SHP77 treated with DMSO at 0.1 percent for 48 hours (cell line): ENCODE data around the gene ACVR1B.
A peak's percentile ranks its signal among the peaks of the same experiment; 100 is the strongest.

Experiments
- DNase-seq: peaks from one replicate; lab custom pipeline; 2025; lab: John Stamatoyannopoulos, UW

The ACVR1B gene

DNA sequence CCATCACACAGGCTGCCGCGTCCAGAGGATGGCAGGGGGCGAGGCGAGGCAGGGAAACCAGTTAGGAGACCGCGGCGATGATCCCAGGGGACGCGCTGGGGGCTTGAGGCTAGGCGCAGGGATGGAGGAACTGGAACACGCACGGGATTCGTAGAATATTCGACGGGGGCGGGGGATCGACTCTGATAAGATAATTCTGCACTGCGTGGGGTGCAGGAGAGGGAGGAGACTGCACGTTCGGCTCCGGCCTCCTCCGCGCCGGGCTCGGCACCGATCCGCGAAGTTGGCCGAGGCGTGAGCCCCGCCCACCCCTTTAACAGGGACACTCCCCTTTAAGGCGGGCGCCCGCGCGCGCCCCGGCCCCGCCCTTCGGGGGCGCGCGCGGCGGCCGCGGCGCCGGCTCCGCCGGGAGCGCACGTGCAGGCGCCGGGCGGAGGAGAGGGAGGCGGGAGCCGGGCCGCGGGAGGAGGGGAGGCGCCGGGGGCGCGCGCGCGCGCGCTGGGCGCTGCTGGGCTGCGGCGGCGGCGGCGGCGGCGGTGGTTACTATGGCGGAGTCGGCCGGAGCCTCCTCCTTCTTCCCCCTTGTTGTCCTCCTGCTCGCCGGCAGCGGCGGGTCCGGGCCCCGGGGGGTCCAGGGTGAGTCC lies at the start of gene ACVR1B:
TSS of gene ACVR1B (plus strand) at position 501 of the 644 bp plus-strand sequence. CDS start at position 546, 45 bp downstream.
- DNase-seq = peak; percentile 59

DNA sequence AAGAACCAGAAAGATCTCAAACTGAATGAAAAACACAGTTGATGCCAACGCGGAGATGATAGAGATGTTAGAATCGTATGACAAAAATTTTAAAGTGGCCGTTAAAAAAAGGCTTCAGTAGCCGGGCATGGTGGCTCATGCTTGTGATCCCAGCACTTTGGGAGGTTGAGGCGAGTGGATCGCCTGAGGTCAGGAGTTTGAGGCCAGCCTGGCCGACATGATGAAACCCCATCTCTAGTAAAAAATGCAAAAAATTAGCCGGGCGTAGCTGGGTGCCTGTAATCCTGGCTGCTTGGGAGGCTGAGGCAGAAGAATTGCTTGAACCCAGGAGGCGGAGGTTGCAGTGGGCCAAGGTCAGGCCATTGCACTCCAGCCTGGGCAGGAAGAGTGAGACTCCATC lies 49.6 kb upstream of the ACVR1B start:
- DNase-seq = no peak

DNA sequence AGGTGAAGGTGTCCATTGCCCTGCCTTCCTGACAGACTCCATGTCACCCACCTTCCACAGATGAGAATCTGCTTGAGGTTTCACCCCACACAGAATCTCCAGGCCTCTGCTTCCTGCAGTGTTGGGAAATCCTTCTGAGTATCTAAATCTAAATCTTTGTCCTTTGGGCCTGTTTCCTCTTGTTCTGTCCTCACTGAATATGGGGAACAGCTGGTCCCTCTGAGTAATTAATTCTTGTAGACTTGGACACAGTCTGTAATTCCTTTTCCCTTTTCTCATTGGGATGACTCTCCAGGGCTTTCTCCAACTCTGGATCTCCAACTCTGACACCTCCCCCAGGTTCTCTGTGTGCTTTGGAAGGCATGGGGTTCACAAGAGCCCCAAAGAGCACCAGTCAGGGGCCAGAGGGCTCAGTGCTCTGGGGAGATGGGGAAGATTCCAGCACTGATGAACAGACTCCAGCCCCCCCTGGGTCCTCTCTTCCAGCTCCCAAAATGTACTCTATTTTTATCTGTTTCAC lies 46.5 kb upstream of the ACVR1B start:
- no peak for DNase-seq

DNA sequence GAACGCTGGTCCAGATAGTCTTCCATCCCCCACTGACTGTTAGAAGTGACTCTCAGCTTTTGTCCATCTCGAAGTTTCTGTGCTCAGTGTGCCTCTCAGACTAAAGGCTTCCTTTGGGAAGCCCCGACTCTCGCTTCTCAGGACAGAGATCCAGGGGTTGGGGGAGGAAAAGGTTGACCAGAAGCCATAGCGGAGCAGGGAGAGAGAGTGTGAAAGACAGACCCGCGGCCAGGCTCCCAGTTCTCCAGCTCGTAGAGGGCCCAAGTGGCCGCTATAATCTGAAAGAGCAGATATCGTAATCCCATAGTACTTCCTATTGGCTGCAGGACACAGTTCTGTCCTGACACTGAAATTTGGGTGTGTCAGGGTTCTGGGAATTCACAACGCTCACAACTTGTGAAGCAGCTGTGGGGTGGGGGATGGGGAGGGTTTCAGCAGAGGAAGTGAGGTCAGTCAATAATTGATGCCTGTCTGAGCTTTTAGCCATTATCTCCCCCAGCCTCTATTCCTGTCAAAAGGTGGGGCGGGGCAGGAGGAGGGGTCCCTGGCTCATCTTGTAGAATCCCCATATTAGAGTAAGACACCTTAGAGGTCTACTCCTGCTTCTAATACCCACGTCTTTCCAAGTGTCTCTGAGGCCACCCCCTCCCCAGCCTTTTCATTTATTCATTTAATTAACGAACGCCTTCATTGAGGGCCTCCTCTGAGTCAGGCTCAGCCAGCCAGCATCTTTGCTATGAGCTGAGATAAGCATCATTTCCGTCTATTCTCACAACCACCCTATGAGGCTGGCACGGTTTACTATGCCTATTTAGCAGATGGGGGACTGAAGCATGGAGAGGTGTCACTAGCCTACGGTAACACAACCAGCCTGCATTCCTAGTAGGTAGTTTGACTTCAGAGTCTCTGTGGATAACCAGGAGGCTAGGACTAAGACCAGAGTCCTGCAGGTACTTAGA lies 45.7 kb upstream of the ACVR1B start:
- no peak for DNase-seq

DNA sequence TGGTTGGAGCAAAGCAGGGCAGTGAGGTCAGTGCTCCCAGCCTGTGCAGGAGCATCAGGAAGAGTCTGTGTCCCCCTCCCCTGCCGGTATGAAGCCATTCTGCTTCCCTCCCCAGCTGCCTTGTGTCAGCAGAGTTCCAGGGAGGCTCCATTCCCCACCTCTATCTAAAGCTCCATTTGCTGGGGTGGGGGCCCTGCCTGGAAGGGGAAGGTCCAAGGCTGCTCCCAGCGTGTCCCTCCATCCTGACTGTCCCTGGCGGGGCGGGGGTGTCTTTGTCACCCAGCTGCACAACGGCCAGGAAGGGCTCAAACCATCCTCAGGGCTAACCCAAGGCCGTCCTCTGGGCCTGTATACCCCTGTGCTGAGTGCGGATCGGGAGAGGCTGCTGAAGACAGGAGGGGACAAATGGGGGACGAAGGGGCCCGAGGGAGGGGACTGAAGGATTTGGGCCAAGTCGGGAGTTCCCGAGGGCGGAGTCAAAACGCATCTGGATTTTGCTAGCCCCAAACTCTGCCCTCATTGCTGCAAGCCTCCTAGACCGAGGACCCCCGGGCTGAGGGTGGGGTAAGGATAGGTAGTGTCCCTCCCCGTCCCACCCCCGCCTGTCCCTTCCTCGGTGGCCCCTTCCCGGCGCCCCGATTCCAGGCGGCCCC lies 44.9 kb upstream of the ACVR1B start:
- no peak for DNase-seq

DNA sequence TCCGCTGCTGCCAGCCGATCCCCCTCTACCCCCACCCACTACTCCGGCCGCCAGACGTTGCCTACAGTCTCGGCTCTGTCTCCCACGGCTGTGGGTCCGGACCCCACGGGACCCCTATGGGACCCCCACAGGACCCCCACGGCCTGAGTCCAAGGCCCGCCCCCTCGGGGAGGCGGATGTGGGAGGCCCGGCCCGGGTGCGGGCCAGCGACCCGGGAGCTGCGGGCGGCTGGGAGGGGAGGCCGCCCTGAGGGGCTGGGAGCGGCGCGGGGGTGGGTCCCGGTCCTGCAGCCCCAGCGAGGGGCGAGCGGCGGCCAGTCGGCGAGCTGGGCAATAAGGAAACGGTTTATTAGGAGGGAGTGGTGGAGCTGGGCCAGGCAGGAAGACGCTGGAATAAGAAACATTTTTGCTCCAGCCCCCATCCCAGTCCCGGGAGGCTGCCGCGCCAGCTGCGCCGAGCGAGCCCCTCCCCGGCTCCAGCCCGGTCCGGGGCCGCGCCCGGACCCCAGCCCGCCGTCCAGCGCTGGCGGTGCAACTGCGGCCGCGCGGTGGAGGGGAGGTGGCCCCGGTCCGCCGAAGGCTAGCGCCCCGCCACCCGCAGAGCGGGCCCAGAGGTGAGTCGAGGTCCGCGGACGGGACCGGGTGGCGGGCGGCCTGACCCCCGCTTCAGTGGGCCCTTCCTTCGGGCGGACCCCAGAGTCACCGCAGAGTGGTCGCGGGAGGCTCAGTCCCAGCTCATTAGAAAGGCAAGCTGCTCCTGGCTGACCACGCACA lies 44.2 kb upstream of the ACVR1B start, which contains the start of gene ACVRL1:
TSS of gene ACVRL1 (plus strand) at position 422 of the 773 bp plus-strand sequence. CDS start 4,971 bp downstream, outside the sequence.
- DNase-seq = no peak

DNA sequence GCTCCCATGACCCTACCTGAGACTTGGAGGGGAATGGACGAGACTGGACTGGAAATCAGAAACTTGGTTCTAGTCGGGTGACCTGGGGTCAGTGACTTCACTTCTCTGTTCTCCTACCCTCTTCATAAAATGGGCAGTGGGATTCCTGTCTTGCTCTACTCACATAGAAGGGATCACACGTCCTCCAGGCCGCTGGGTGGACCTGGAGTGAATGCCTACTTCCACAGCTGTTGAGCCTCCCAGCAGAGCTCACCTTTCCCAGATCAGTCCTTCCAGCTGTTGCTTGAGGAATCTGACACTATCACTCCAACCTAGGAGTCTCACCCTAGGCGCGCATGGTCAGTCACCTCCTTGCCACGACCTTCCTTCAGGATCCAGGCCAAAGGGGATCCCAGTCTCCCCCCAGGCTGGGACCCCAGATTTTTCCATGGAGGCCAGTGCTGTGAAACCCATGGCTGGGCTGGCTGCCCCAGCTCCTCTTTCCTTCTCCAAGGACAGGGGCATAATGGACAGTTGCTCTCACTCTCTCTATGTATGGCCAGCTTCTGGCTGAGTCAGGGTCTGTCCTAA lies 43.6 kb upstream of the ACVR1B start:
- no peak for DNase-seq

DNA sequence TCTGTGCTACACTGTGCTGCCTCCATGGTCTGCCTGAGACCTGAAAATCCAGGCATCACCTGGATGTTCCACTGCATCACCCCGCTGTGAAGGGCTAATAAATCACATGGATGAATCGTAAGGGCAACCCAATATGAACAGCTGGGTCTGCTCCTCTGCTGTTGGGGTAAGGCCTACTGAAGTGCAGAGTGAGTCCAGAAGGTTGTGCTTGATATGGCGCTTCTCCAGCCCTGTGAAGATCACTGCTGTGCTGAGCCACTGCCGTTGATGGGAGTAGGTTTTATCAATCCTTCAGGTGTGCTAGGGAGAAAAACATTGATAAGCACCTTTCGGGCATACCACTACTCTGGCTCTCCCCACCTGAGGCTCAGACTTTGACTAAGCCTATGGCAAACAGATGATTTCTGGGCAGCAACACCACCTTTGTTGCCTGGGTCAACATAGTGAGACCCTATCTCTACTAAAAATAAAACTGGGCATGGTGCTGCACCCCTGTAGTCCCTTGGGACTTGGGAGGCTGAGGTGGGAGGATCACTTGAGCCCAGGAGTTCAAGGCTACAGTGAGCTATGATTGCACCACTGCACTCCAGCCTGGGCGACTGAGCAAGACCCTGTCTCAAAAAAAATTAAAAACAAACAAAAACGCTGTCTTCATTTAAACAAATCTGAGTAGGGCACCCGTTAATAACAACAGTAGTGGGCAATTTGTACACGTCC lies 42.5 kb upstream of the ACVR1B start:
- DNase-seq = no peak

DNA sequence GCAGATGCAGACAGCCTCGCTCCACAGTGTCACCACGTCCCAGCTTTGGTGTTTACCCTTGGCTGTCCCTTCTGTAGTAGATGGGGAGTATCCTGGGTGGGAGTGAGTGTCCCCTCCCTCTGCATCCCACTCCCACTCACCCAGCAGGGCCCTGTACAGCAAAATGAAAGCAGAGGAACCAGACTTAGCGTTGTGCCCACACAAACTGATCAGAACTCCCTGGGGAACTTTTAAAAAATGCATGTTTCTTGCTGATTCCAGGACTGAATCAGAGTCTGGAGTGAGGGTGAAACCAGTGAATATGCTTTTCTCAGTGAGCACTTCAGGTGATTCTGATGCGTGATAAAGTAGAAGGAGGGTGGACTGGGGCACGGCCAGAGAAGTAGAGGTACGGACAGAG lies 41.3 kb upstream of the ACVR1B start:
- no peak for DNase-seq

DNA sequence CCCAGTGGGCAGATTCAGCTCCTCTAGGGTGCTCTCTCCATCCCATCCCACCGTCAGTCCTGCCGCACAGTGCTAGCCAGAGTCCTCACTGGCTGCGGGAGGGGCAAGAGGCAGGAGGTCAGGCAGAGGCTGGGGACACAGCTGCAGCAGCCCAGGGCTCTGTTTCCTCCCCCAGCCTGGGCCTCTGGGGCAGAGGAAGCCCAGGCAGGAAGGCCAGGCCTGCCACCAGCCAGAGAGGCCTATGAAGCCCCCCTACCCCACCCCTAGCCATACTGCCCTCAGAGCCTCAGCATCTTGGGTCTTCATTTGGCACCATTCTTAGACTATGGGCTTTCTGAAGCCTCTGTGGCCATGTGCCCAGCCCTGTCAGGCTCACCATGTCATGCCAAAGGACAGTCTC lies 40.8 kb upstream of the ACVR1B start:
- DNase-seq = no peak

DNA sequence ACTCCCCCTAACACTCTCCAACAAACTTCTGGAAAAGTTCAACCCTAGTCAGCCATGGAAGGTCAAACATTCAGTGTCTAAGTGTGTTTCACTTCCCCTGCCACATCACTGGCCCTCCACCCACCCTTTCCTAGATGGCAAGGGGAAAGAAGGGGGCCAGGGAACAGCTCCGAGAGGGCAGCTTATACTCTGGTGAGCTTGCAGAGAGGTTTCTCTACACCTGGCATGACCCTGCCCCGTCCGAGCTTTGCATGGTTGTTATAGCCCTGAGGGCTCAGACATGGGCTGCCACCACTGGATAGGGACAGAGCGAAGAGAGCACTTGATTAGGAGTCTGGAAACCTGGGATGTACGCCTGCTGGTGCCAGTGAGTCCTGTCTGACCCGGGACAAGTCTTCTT lies 40.2 kb upstream of the ACVR1B start:
- DNase-seq = no peak

DNA sequence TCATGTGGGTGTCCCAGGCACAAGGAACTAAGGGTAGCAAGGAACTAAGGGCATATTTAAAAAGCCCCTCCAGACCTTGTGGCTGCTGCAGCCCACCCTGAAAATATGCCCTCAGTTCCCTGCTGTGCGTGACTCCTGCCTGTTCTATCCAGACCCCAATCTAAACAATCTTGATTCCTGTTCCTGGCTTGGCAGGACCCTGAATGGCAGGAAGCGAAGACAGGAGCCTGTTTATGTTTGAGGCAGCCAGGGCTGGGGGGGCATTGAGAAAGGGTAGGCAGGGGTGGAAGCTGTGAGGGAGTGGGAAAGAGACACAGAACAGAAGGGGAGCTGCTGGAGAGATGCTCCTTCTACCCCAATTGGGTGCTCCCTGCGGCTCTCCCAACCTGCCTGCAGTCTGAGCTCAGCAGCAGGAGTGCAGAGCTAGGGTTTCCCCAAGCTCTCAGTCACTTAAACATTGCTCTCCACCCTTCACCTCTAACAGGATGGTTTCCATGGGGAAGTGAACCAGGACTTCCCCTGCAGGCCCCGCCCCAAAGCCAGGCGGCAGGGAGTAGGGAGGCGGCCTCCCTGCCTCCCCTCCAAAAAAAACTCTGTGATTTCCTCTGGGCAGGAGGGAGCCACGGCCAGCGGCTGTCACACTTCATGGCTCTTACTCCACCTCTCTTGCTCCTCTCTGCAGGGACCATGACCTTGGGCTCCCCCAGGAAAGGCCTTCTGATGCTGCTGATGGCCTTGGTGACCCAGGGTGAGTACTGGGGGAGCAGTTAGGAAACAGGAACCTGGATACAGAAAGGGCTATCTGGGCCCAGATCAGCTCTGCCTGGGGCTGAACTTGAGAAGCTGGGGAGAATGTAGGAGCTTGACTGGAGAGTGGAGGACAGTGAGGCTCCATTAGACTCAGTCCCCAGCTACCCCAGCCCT lies 39.4 kb upstream of the ACVR1B start:
- DNase-seq = no peak

DNA sequence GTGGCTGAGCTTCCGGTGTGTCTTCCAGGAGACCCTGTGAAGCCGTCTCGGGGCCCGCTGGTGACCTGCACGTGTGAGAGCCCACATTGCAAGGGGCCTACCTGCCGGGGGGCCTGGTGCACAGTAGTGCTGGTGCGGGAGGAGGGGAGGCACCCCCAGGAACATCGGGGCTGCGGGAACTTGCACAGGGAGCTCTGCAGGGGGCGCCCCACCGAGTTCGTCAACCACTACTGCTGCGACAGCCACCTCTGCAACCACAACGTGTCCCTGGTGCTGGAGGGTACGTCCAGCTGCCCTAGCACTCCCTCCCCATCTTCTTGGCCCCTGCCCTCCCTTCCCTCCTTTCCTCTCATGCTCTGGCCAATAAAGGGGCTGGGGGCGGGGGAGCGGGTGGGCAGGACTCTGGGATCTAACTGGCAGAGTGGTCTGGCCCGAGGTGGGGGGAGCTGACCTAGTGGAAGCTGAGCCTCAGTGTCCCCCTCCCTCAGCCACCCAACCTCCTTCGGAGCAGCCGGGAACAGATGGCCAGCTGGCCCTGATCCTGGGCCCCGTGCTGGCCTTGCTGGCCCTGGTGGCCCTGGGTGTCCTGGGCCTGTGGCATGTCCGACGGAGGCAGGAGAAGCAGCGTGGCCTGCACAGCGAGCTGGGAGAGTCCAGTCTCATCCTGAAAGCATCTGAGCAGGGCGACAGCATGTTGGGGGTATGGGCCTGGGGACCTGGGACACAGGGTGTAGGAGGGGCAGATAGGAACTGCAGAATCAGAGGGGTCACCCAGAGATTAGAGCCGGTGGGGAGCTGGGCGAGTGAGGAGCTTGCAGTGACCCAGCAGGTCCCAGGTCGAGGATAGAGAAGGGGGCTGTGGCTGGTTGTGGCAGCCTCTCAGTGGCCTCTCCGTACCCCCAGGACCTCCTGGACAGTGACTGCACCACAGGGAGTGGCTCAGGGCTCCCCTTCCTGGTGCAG lies 38.1 kb upstream of the ACVR1B start:
- DNase-seq = no peak

DNA sequence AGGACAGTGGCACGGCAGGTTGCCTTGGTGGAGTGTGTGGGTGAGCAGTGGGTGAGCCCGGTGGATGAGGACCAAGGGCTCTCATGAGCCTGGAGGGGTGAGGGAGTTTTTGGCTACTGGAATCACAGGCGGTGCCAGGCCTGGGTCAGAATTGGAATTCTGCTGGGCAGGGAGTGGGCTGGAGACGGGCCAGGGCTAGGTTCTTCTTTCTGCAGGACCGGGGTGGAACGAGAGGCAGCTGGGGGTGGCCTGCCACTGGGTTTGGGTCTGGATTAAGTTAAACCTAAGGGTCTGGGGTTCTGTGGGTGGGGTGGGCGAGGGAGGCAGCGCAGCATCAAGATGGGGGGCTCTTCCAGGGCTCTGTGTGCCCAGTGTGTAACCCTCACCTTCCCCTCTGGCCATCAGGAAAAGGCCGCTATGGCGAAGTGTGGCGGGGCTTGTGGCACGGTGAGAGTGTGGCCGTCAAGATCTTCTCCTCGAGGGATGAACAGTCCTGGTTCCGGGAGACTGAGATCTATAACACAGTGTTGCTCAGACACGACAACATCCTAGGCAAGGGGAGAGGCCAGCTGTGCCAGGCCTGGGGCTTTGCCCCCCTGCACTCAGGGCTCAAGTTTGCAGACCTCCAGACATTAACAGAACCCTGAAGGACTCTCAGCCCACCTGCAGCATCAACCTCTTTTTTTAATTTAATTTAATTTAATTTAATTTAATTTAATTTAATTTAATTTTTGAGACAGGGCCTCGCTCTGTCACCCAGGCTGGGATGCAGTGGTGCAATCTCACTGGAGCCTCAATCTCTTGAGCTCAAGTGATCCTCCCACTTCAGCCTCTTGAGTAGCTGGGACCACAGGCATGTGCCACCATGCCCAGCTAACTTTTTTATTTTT lies 37.2 kb upstream of the ACVR1B start:
- no peak for DNase-seq

DNA sequence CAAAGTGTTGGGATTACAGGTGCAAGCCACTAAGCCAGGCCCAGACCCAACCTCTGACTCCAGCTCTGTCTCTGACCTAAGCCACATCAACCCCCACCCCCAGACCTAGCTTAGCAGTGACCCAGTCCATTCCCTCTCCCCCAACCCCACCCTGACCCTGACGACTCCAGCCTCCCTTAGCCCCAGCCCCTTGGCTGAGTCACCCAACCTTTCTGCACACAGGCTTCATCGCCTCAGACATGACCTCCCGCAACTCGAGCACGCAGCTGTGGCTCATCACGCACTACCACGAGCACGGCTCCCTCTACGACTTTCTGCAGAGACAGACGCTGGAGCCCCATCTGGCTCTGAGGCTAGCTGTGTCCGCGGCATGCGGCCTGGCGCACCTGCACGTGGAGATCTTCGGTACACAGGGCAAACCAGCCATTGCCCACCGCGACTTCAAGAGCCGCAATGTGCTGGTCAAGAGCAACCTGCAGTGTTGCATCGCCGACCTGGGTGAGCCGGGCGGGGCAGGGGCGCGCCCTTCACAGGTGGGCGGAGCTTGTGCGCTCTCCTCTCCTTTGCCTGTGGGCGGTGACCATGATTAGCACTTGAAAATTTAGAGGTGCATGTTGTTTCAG lies 36.4 kb upstream of the ACVR1B start:
- DNase-seq = no peak

DNA sequence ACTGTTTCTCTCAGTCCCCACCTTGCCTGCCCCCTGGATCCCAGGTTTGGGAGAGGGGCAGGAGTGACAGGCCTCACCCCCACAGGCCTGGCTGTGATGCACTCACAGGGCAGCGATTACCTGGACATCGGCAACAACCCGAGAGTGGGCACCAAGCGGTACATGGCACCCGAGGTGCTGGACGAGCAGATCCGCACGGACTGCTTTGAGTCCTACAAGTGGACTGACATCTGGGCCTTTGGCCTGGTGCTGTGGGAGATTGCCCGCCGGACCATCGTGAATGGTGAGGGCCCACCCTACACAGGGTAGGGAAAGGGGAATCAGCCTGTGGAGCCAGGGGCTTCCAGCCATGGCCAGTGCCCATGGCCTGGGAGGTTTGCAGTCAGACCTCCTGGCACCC lies 35.5 kb upstream of the ACVR1B start:
- no peak for DNase-seq

DNA sequence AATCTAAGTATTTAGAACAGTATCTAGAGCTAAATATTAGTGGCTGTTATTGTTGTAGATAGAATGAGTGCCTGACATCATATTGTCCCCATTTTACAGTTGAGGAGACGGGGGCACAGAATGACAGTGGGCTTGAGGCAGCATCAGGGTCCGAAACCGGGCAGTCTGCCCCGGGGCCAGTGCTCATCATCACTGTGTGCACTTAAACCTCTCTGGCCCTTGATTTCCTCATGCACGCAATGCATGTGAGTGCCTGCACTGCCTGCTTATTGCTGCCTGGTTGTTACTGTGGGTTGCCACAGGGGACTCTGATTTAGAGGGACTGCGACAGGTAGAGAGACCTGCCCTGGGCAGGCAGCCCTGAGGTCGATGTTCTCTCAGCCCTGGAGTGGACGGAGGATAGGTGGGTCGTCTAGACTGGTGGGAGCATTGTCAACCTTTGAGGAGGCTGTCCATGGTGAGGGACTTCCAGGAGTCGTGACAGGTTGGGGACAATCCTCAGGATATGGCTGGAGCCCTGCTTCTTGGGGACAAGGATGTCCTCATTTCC lies 34.4 kb upstream of the ACVR1B start:
- no peak for DNase-seq
